ENCODE measurements around the gene TEX2. TPM values are rescaled to one million over a fixed set of nuclear protein-coding genes. Genes with fewer than 3 reads are reported as not detected.

TEX2 gene
- total and polyA plus RNA-seq, 9 of the 15 experiments (the other 6 are each of a cell fraction or from before 2014, with no cell fraction given), result 4.1 to 27.6 (median 19.3) TPM

DNA sequence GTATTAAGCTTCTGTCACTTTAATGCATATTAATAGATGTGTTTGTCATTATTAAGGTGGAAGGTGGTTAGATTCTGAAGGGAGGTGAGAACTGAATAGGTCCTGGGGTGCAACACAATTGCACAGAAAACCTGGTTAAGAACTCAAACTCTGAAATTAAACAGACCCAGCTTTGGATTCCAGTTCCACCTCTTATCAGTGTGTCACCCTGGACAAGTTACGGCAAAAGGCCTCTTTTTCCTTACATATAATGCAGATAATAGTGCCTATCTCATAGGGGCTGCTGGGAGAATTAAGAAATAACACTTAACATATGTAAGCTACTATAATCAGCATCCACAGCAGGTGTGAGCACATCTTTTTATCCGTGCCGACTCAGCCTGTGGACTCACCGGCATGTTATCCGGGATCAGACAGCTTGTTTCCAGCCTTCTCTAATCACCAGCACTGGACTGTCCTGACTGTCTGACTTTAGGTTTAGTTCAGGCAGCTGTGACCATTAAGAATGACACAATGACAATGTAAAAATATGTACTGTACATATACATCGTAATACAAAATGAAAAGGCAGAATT, 31.4 kb downstream of the TEX2 start (continued):
- TF ChIP-seq NFIC (IDR thresholded peaks at IDR 0.05), result peak; percentile 67
- TF ChIP-seq, protein P1, sequence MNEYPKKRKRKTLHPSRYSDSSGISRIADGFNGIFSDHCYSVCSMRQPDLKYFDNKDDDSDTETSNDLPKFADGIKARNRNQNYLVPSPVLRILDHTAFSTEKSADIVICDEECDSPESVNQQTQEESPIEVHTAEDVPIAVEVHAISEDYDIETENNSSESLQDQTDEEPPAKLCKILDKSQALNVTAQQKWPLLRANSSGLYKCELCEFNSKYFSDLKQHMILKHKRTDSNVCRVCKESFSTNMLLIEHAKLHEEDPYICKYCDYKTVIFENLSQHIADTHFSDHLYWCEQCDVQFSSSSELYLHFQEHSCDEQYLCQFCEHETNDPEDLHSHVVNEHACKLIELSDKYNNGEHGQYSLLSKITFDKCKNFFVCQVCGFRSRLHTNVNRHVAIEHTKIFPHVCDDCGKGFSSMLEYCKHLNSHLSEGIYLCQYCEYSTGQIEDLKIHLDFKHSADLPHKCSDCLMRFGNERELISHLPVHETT (CRISPR knock-in tag; conservative IDR thresholded peaks at IDR 0.05 in 1 of 2, IDR thresholded peaks at IDR 0.05 in 1 of 2), result no peak
- TF ChIP-seq STAT5B (CRISPR knock-in tag; IDR thresholded peaks at IDR 0.05), result no peak
- TF ChIP-seq ZNF707 (CRISPR knock-in tag; conservative IDR thresholded peaks at IDR 0.05), result no peak
- TF ChIP-seq ZNF57 (CRISPR knock-in tag; IDR thresholded peaks at IDR 0.05), result no peak
- TF ChIP-seq NELFE (IDR thresholded peaks at IDR 0.05; ENCODE audit: insufficient read depth, insufficient read length), result no peak
- no peak for TF ChIP-seq HNRNPLL (IDR thresholded peaks at IDR 0.05; ENCODE audit: low read depth, low read length, poor library complexity, severe bottlenecking)
- no peak for TF ChIP-seq HSF4 (CRISPR knock-in tag; IDR thresholded peaks at IDR 0.05; ENCODE audit: borderline replicate concordance)
- no peak for TF ChIP-seq ZFX (CRISPR knock-in tag; IDR thresholded peaks at IDR 0.05)
- no peak for TF ChIP-seq FOXA3 (CRISPR knock-in tag; conservative IDR thresholded peaks at IDR 0.05 in 1 of 2, IDR thresholded peaks at IDR 0.05 in 1 of 2)
- TF ChIP-seq ILK (tag; IDR thresholded peaks at IDR 0.05; ENCODE audit: borderline replicate concordance, low read depth), result no peak
- TF ChIP-seq STAT5A (IDR thresholded peaks at IDR 0.05; ENCODE audit: borderline replicate concordance, low read length), result peak; percentile 65
- TF ChIP-seq MEF2A (IDR thresholded peaks at IDR 0.05; ENCODE audit: control insufficient read depth, low read depth, low read length), result no peak
- no peak for TF ChIP-seq NCOA1 (IDR thresholded peaks at IDR 0.05; ENCODE audit: low read depth)
- TF ChIP-seq TRIM28 (IDR thresholded peaks at IDR 0.05), result no peak
- TF ChIP-seq ZC3H8 (IDR thresholded peaks at IDR 0.05), result no peak
- TF ChIP-seq, protein P2, sequence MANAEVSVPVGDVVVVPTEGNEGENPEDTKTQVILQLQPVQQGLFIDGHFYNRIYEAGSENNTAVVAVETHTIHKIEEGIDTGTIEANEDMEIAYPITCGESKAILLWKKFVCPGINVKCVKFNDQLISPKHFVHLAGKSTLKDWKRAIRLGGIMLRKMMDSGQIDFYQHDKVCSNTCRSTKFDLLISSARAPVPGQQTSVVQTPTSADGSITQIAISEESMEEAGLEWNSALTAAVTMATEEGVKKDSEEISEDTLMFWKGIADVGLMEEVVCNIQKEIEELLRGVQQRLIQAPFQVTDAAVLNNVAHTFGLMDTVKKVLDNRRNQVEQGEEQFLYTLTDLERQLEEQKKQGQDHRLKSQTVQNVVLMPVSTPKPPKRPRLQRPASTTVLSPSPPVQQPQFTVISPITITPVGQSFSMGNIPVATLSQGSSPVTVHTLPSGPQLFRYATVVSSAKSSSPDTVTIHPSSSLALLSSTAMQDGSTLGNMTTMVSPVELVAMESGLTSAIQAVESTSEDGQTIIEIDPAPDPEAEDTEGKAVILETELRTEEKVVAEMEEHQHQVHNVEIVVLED (CRISPR knock-in tag; IDR thresholded peaks at IDR 0.05), result no peak
- TF ChIP-seq ILF3 (IDR thresholded peaks at IDR 0.05; ENCODE audit: borderline replicate concordance), result no peak
- no peak for TF ChIP-seq CHD1 (IDR thresholded peaks at IDR 0.05; ENCODE audit: low read length)
- no peak for TF ChIP-seq CC2D1A (IDR thresholded peaks at IDR 0.05)
- TF ChIP-seq ZNF778 (CRISPR knock-in tag; IDR thresholded peaks at IDR 0.05), result no peak
- TF ChIP-seq ZNF408 (CRISPR knock-in tag; IDR thresholded peaks at IDR 0.05; ENCODE audit: low read depth), result no peak
- no peak for TF ChIP-seq ZBED1 (IDR thresholded peaks at IDR 0.05)
- 0 out of 2 replicates have a peak, but pooled peaks have one; percentile 15 for TF ChIP-seq SMARCE1 (IDR thresholded peaks at IDR 0.05)
- TF ChIP-seq KLF1 (tag; IDR thresholded peaks at IDR 0.05), result no peak
- no peak for TF ChIP-seq PCBP1 (IDR thresholded peaks at IDR 0.05; ENCODE audit: low read depth, low read length, poor library complexity, severe bottlenecking)
